SK-N-SH treated with all-trans-retinoic acid at 6 μM for 48 hours (cell line): Measurements from ENCODE around the gene SNX5.

Experiments used
- ARNTL ChIP-seq: fragments of 450-650 bp; formaldehyde crosslinking; IDR thresholded peaks from 2 replicates; pipeline ENCODE4 v1.5.0; 2020; ENCODE audit warnings: low read depth, mild to moderate bottlenecking, moderate library complexity, borderline replicate concordance
- BACH2 ChIP-seq: fragments of 250-450 bp; sonication (Bioruptor Pico); IDR thresholded peaks from 2 replicates; pipeline ENCODE4 v1.9.0; 2021; ENCODE audit warnings: mild to moderate bottlenecking, borderline replicate concordance
- CREB5 ChIP-seq: fragments of 250-450 bp; sonication (Bioruptor Pico); IDR thresholded peaks from 2 replicates; pipeline ENCODE4 v1.5.1; 2020; ENCODE audit warnings: low read depth, mild to moderate bottlenecking, moderate library complexity
- ESRRG ChIP-seq: fragments of 250-450 bp; sonication (Bioruptor Pico); IDR thresholded peaks from 2 replicates; pipeline ENCODE4 v1.6.1; 2021; ENCODE audit warnings: mild to moderate bottlenecking
- GLIS3 ChIP-seq: fragments of 250-450 bp; sonication (Bioruptor Pico); IDR thresholded peaks from 2 replicates; pipeline ENCODE4 v1.5.0; 2020; ENCODE audit warnings: mild to moderate bottlenecking, moderate library complexity
- ISL1 ChIP-seq: fragments of 250-450 bp; sonication (Bioruptor Pico); IDR thresholded peaks from 2 replicates; pipeline ENCODE4 v2.1.2; 2022; ENCODE audit warnings: mild to moderate bottlenecking, moderate library complexity
- OSR1 ChIP-seq: fragments of 250-450 bp; sonication (Bioruptor Pico); IDR thresholded peaks from 2 replicates; pipeline ENCODE4 v1.8.0; 2022; ENCODE audit warnings: moderate library complexity, mild to moderate bottlenecking, inconsistent platforms
- PATZ1 ChIP-seq: fragments of 250-450 bp; sonication (Bioruptor Pico); IDR thresholded peaks from 2 replicates; pipeline ENCODE4 v1.8.0; 2020; ENCODE audit warnings: mild to moderate bottlenecking, moderate library complexity, borderline replicate concordance
- POU6F1 ChIP-seq: fragments of 250-450 bp; sonication (Bioruptor Pico); IDR thresholded peaks from 2 replicates; pipeline ENCODE4 v1.8.0; 2021; ENCODE audit warnings: low read depth, mild to moderate bottlenecking, moderate library complexity, borderline replicate concordance
- RARB ChIP-seq: fragments of 250-450 bp; sonication (Bioruptor Pico); IDR thresholded peaks from 2 replicates; pipeline ENCODE4 v1.8.0; 2021; ENCODE audit warnings: mild to moderate bottlenecking, moderate library complexity
- SNAI2 ChIP-seq: fragments of 250-450 bp; sonication (Bioruptor Pico); IDR thresholded peaks from 2 replicates; pipeline ENCODE4 v1.5.0; 2020; ENCODE audit warnings: mild to moderate bottlenecking, moderate library complexity
- ZFP30 ChIP-seq: fragments of 450-650 bp; formaldehyde crosslinking; IDR thresholded peaks from 2 replicates; pipeline ENCODE4 v1.5.0; 2022; ENCODE audit warnings: mild to moderate bottlenecking, moderate library complexity

- TF ChIP-seq PATZ1 (CRISPR knock-in tag) (no peak), RARB (CRISPR knock-in tag) (no peak), SNAI2 (CRISPR knock-in tag) (no peak), ARNTL (CRISPR knock-in tag) (no peak), CREB5 (CRISPR knock-in tag) (no peak), ZFP30 (CRISPR knock-in tag) (no peak), POU6F1 (CRISPR knock-in tag) (no peak), OSR1 (CRISPR knock-in tag) (no peak), BACH2 (no peak), GLIS3 (CRISPR knock-in tag) (no peak), ESRRG (no peak), ISL1 (CRISPR knock-in tag) (no peak)
These were observed 43.3 kb downstream of the SNX5 start for GRCh38 chr20:17925141-17925939.
